Hepatic stellate cell (primary cell): ENCODE data around the gene DOCK11.
"Not testable (repeated sequence)": the region's sequence is repeated elsewhere in the genome, so short reads cannot be mapped to it uniquely, and the experiment has no call there.

ENCODE experiments used
- DNase-seq: peaks from one replicate; pipeline ENCODE4 v3.0.0; 2011; ENCODE audit warnings: low spot score

Gene DOCK11

GRCh38 chrX:118570209-118570608 lies 74.6 kb downstream of the DOCK11 start:
- no peak for DNase-seq

GRCh38 chrX:118571836-118572235 lies 76.2 kb downstream of the DOCK11 start:
- no peak for DNase-seq

GRCh38 chrX:118574666-118575065 lies 79.1 kb downstream of the DOCK11 start:
- no peak for DNase-seq

- no peak for DNase-seq
These were observed 81.4 kb downstream of the DOCK11 start for GRCh38 chrX:118577041-118577440.

- DNase-seq: no peak
These were observed 83.8 kb downstream of the DOCK11 start for GRCh38 chrX:118579417-118579816.

- not testable (repeated sequence) for DNase-seq
These were observed 87.3 kb downstream of the DOCK11 start for GRCh38 chrX:118582926-118583325.

- no peak for DNase-seq
These were observed 88.2 kb downstream of the DOCK11 start for GRCh38 chrX:118583781-118584180.

- no peak for DNase-seq
These were observed 89.7 kb downstream of the DOCK11 start for GRCh38 chrX:118585296-118585695.

GRCh38 chrX:118586206-118586605 lies 90.6 kb downstream of the DOCK11 start:
- not testable (repeated sequence) for DNase-seq

- no peak for DNase-seq
These were observed 93.1 kb downstream of the DOCK11 start for GRCh38 chrX:118588715-118589114.

GRCh38 chrX:118589227-118589626 lies 93.6 kb downstream of the DOCK11 start:
- DNase-seq: no peak

- no peak for DNase-seq
These were observed 97.8 kb downstream of the DOCK11 start for GRCh38 chrX:118593407-118593806.

GRCh38 chrX:118594697-118595420 lies 99.2 kb downstream of the DOCK11 start:
- DNase-seq: no peak

- no peak for DNase-seq
These were observed 100.0 kb downstream of the DOCK11 start for GRCh38 chrX:118595501-118596042.

- DNase-seq: no peak
These were observed 100.8 kb downstream of the DOCK11 start for GRCh38 chrX:118596390-118596789.

- DNase-seq: peak; percentile 23
These were observed 108.4 kb downstream of the DOCK11 start for GRCh38 chrX:118603981-118604380.

GRCh38 chrX:118612290-118612689 lies 116.7 kb downstream of the DOCK11 start:
- no peak for DNase-seq

GRCh38 chrX:118614150-118614549 lies 118.5 kb downstream of the DOCK11 start:
- DNase-seq: no peak

GRCh38 chrX:118615141-118615540 lies 119.5 kb downstream of the DOCK11 start:
- no peak for DNase-seq

- DNase-seq: no peak
These were observed 125.6 kb downstream of the DOCK11 start for GRCh38 chrX:118621081-118621759.

GRCh38 chrX:118623062-118623461 lies 127.4 kb downstream of the DOCK11 start:
- DNase-seq: no peak

- DNase-seq: no peak
These were observed 130.7 kb downstream of the DOCK11 start for GRCh38 chrX:118626346-118626745.

- no peak for DNase-seq
These were observed 131.6 kb downstream of the DOCK11 start for GRCh38 chrX:118627084-118627758.
